ENCODE results near the gene INO80.

INO80 gene

GRCh38 chr15:41004490-41004889, 111.6 kb downstream of the INO80 start:
- no peak overlapping the region for H3K4me3 ChIP-seq (ENCODE audit: insufficient read depth in 1 of 2, low read depth in 1 of 2, low read length in 2 of 2)
- no peak overlapping the region for H3K14ac ChIP-seq (ENCODE audit: low read length in 2 of 2)
- WGBS: 89% methylated on average over 3 of the region's 3 CpGs

GRCh38 chr15:41001524-41002214, 114.4 kb downstream of the INO80 start:
- no peak overlapping the region for H2BK120ac ChIP-seq (ENCODE audit: low read depth, low read length)
- peaks cover 1% of the 10 kb centered on the region for H3K4me1 ChIP-seq (ENCODE audit: control insufficient read depth, insufficient read depth, low read depth, low read length)
- no peak overlapping the region for H4K91ac ChIP-seq (ENCODE audit: low read length)
- no peak overlapping the region for H2BK15ac ChIP-seq (ENCODE audit: low read depth, poor library complexity, severe bottlenecking)
- H2BK5ac ChIP-seq (ENCODE audit: low read depth, low read length, poor library complexity, severe bottlenecking): no peak overlapping the region
- H3K79me1 ChIP-seq (replicated peaks; ENCODE audit: low read length, poor library complexity, severe bottlenecking): peaks cover 13% of the 10 kb centered on the region
- peak; percentile 71 for DNase-seq
- no peak overlapping the region for H3K4ac ChIP-seq (ENCODE audit: low read depth in 1 of 2, low read length in 2 of 2)
- H3K23ac ChIP-seq (ENCODE audit: low read length in 2 of 2): no peak overlapping the region
- no peak overlapping the region for H3K4me2 ChIP-seq (ENCODE audit: low read length, poor library complexity, severe bottlenecking)
- no peak overlapping the region for H3K4me3 ChIP-seq (ENCODE audit: insufficient read depth in 1 of 2, low read depth in 1 of 2, low read length in 2 of 2)
- H3K27me3 ChIP-seq (ENCODE audit: control insufficient read depth in 1 of 2, insufficient read depth in 1 of 2, low read length in 2 of 2): no peaks in the 10 kb centered on the region
- WGBS: 43% methylated on average over 3 of the region's 5 CpGs
- H2AFZ ChIP-seq (ENCODE audit: low read depth, low read length): no peak overlapping the region
- H4K8ac ChIP-seq (ENCODE audit: low read length): no peak overlapping the region
- no peak overlapping the region for H3K27ac ChIP-seq (ENCODE audit: low read length, poor library complexity, severe bottlenecking)
- H3K14ac ChIP-seq (ENCODE audit: low read length in 2 of 2): no peak overlapping the region
- no peak overlapping the region for H2BK12ac ChIP-seq (ENCODE audit: low read length in 2 of 2)
- H3K36me3 ChIP-seq (ENCODE audit: control insufficient read depth in 1 of 2, insufficient read depth in 2 of 2, low read depth in 1 of 2, low read length in 2 of 2): peaks cover 8 to 73% of the 10 kb centered on the region in 2 experiments
- no peak overlapping the region for H2AK5ac ChIP-seq (ENCODE audit: low read length, severe bottlenecking)
- H3K18ac ChIP-seq (ENCODE audit: low read depth in 1 of 2, low read length in 2 of 2): peak overlapping the region in 1 of 2 experiments; percentile 25
- H3K9me3 ChIP-seq (ENCODE audit: control insufficient read depth, low read length): no peaks in the 10 kb centered on the region
- H3K9ac ChIP-seq (ENCODE audit: low read length): no peak overlapping the region

More at GRCh38 chr15:41004490-41004889, 111.6 kb downstream of the INO80 start:
- Histone ChIP-seq H2BK12ac (ENCODE audit: low read length in 2 of 2) (no peak overlapping the region), H4K91ac (ENCODE audit: low read length) (no peak overlapping the region), H3K79me1 (replicated peaks; ENCODE audit: low read length, poor library complexity, severe bottlenecking) (peaks cover 17% of the 10 kb centered on the region), H3K9me3 (ENCODE audit: control insufficient read depth, low read length) (no peaks in the 10 kb centered on the region), H3K9ac (ENCODE audit: low read length) (no peak overlapping the region), H3K4me1 (ENCODE audit: control insufficient read depth, insufficient read depth, low read depth, low read length) (no peaks in the 10 kb centered on the region), H2BK120ac (ENCODE audit: low read depth, low read length) (no peak overlapping the region), H3K36me3 (ENCODE audit: control insufficient read depth in 1 of 2, insufficient read depth in 2 of 2, low read depth in 1 of 2, low read length in 2 of 2) (peaks cover 8 to 68% of the 10 kb centered on the region in 2 experiments), H3K4ac (ENCODE audit: low read depth in 1 of 2, low read length in 2 of 2) (no peak overlapping the region), H3K23ac (ENCODE audit: low read length in 2 of 2) (no peak overlapping the region), H3K18ac (ENCODE audit: low read depth in 1 of 2, low read length in 2 of 2) (no peak overlapping the region), H3K27me3 (ENCODE audit: control insufficient read depth in 1 of 2, insufficient read depth in 1 of 2, low read length in 2 of 2) (no peaks in the 10 kb centered on the region), H2BK15ac (ENCODE audit: low read depth, poor library complexity, severe bottlenecking) (no peak overlapping the region), H2BK5ac (ENCODE audit: low read depth, low read length, poor library complexity, severe bottlenecking) (no peak overlapping the region), H3K27ac (ENCODE audit: low read length, poor library complexity, severe bottlenecking) (no peak overlapping the region), H4K8ac (ENCODE audit: low read length) (peak overlapping the region; percentile 42), H2AFZ (ENCODE audit: low read depth, low read length) (no peak overlapping the region), H3K4me2 (ENCODE audit: low read length, poor library complexity, severe bottlenecking) (no peak overlapping the region), H2AK5ac (ENCODE audit: low read length, severe bottlenecking) (no peak overlapping the region)
- no peak for DNase-seq

- 12% methylated on average over 2 of the region's 4 CpGs for WGBS
- Histone ChIP-seq H3K4ac (ENCODE audit: low read depth in 1 of 2, low read length in 2 of 2) (no peak overlapping the region), H3K4me1 (ENCODE audit: control insufficient read depth, insufficient read depth, low read depth, low read length) (peaks cover 1% of the 10 kb centered on the region), H2AFZ (ENCODE audit: low read depth, low read length) (no peak overlapping the region), H3K18ac (ENCODE audit: low read depth in 1 of 2, low read length in 2 of 2) (no peak overlapping the region), H2BK12ac (ENCODE audit: low read length in 2 of 2) (no peak overlapping the region), H3K79me1 (replicated peaks; ENCODE audit: low read length, poor library complexity, severe bottlenecking) (peaks cover 12% of the 10 kb centered on the region), H3K9me3 (ENCODE audit: control insufficient read depth, low read length) (no peaks in the 10 kb centered on the region), H3K4me3 (ENCODE audit: insufficient read depth in 1 of 2, low read depth in 1 of 2, low read length in 2 of 2) (no peak overlapping the region), H3K9ac (ENCODE audit: low read length) (no peak overlapping the region), H2AK5ac (ENCODE audit: low read length, severe bottlenecking) (no peak overlapping the region), H4K8ac (ENCODE audit: low read length) (no peak overlapping the region), H3K27me3 (ENCODE audit: control insufficient read depth in 1 of 2, insufficient read depth in 1 of 2, low read length in 2 of 2) (no peaks in the 10 kb centered on the region), H3K36me3 (ENCODE audit: control insufficient read depth in 1 of 2, insufficient read depth in 2 of 2, low read depth in 1 of 2, low read length in 2 of 2) (peaks cover 16 to 77% of the 10 kb centered on the region in 2 experiments), H2BK120ac (ENCODE audit: low read depth, low read length) (no peak overlapping the region), H4K91ac (ENCODE audit: low read length) (no peak overlapping the region), H3K4me2 (ENCODE audit: low read length, poor library complexity, severe bottlenecking) (no peak overlapping the region), H3K27ac (ENCODE audit: low read length, poor library complexity, severe bottlenecking) (no peak overlapping the region), H2BK15ac (ENCODE audit: low read depth, poor library complexity, severe bottlenecking) (no peak overlapping the region), H3K14ac (ENCODE audit: low read length in 2 of 2) (no peak overlapping the region), H3K23ac (ENCODE audit: low read length in 2 of 2) (no peak overlapping the region), H2BK5ac (ENCODE audit: low read depth, low read length, poor library complexity, severe bottlenecking) (no peak overlapping the region)
- peak; percentile 95 for DNase-seq
Observed at GRCh38 chr15:40999190-40999589, 116.9 kb downstream of the INO80 start.

- Histone ChIP-seq H3K4ac (ENCODE audit: low read depth in 1 of 2, low read length in 2 of 2) (no peak overlapping the region), H2BK120ac (ENCODE audit: low read depth, low read length) (no peak overlapping the region), H2AFZ (ENCODE audit: low read depth, low read length) (no peak overlapping the region), H3K9ac (ENCODE audit: low read length) (no peak overlapping the region), H3K4me2 (ENCODE audit: low read length, poor library complexity, severe bottlenecking) (no peak overlapping the region), H2BK15ac (ENCODE audit: low read depth, poor library complexity, severe bottlenecking) (no peak overlapping the region), H4K91ac (ENCODE audit: low read length) (no peak overlapping the region), H3K79me1 (replicated peaks; ENCODE audit: low read length, poor library complexity, severe bottlenecking) (peaks cover 12% of the 10 kb centered on the region), H2AK5ac (ENCODE audit: low read length, severe bottlenecking) (no peak overlapping the region), H3K36me3 (ENCODE audit: control insufficient read depth in 1 of 2, insufficient read depth in 2 of 2, low read depth in 1 of 2, low read length in 2 of 2) (peaks cover 21 to 69% of the 10 kb centered on the region in 2 experiments), H3K9me3 (ENCODE audit: control insufficient read depth, low read length) (no peaks in the 10 kb centered on the region), H3K27ac (ENCODE audit: low read length, poor library complexity, severe bottlenecking) (no peak overlapping the region), H2BK12ac (ENCODE audit: low read length in 2 of 2) (peak overlapping the region; percentile 3 to 49), H3K14ac (ENCODE audit: low read length in 2 of 2) (no peak overlapping the region), H2BK5ac (ENCODE audit: low read depth, low read length, poor library complexity, severe bottlenecking) (no peak overlapping the region), H3K27me3 (ENCODE audit: control insufficient read depth in 1 of 2, insufficient read depth in 1 of 2, low read length in 2 of 2) (no peaks in the 10 kb centered on the region), H3K18ac (ENCODE audit: low read depth in 1 of 2, low read length in 2 of 2) (no peak overlapping the region), H4K8ac (ENCODE audit: low read length) (peak overlapping the region; percentile 27), H3K23ac (ENCODE audit: low read length in 2 of 2) (no peak overlapping the region), H3K4me3 (ENCODE audit: insufficient read depth in 1 of 2, low read depth in 1 of 2, low read length in 2 of 2) (no peak overlapping the region), H3K4me1 (ENCODE audit: control insufficient read depth, insufficient read depth, low read depth, low read length) (peaks cover 4% of the 10 kb centered on the region)
- DNase-seq: no peak
- 100% methylated on average over 2 of the region's 3 CpGs for WGBS
Observed at GRCh38 chr15:40995656-40996055, 120.4 kb downstream of the INO80 start.
